RPMI7951 (cell line): ENCODE data around the gene ZNF512B. TPM values are rescaled to one million over a fixed set of nuclear protein-coding genes. Genes with fewer than 3 reads are reported as not detected.

Experiments
- DNase-seq: peaks from one replicate; pipeline ENCODE4 v3.0.0-alpha.2; 2012; ENCODE audit warnings: low read depth
- total RNA-seq: library from RNA; depleted of rRNA; stranded (reverse); fragments of >200 nt; shearing (Covaris generic); gene quantifications from 2 replicates; pipeline ENCODE4 v1.2.3, GENCODE V29; 2014

Gene ZNF512B
- total RNA-seq, 1 experiment from 2014 or later: 2.8 TPM

- no peak for DNase-seq
These were observed 18.9 kb downstream of the ZNF512B start for GRCh38 chr20:63950701-63951397.

DNA sequence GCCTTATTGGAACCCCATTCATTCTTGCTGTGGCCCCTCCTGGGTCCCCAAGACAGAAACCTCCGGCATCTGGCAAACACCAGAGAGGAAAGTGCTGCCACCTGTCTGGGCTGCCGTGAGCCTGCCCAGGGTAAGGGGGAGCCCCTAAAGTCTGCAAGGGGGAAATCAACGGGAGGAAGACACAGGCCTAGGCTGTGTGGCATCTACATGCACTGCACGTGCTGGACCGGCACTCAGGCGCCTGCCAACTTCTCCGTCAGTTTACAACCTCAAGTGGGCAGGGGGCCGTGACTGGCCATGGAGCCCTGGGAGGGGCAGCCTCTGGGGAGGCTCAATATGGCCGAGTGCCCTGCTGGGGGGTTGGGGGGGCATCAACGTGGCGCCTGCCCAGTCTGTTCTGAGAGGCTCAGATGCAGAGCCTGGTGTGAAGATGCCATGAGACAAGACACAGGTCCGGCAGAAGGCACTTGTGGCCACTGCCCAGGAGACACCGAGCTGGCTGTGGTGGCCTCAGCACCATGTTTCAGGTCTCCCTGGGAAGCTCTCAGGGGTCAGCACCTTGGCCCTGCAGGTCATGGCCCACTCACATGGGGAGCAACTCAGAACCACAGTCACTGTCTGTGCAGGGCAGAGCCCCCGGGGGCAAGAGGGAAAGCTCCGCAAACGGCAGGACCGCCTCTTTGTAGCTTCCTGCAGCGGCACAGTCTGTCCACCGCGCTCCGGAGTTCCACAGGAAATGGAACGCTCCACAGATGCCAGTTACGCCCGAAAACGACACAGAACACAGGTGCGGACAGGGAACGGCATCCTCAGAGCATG is 21.9 kb downstream of the ZNF512B start:
- DNase-seq: no peak

DNA sequence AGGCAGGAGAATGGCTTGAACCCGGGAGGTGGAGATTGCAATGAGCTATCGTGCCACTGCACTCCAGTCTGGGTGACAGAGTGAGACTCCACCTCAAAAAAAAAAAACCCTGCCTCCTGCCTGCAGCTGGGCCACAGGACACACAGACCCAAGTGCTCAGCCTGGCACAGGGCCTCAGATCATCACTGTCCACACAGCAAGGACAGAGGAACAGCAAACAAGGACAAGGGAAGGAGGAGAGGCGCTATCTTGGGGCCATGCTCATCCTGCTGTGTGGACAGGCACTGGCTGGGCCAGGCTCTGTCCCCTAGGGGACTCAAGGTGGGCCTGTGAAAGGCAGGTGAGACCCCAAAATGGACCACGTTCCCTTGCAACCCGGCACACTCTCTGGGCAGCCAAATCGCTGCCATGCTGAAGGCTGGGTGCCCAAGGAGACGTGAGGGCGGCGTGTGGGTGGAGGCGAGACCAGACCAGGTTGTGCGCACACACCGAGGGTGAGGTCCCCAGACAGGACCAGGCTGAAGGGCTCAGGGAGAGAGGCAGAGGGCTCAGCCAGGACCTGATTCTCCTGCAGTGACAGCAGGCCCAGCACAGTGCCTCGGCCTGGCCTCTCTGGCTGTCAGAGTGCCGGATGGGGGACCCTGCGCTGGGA is 22.6 kb downstream of the ZNF512B start:
- no peak for DNase-seq

DNA sequence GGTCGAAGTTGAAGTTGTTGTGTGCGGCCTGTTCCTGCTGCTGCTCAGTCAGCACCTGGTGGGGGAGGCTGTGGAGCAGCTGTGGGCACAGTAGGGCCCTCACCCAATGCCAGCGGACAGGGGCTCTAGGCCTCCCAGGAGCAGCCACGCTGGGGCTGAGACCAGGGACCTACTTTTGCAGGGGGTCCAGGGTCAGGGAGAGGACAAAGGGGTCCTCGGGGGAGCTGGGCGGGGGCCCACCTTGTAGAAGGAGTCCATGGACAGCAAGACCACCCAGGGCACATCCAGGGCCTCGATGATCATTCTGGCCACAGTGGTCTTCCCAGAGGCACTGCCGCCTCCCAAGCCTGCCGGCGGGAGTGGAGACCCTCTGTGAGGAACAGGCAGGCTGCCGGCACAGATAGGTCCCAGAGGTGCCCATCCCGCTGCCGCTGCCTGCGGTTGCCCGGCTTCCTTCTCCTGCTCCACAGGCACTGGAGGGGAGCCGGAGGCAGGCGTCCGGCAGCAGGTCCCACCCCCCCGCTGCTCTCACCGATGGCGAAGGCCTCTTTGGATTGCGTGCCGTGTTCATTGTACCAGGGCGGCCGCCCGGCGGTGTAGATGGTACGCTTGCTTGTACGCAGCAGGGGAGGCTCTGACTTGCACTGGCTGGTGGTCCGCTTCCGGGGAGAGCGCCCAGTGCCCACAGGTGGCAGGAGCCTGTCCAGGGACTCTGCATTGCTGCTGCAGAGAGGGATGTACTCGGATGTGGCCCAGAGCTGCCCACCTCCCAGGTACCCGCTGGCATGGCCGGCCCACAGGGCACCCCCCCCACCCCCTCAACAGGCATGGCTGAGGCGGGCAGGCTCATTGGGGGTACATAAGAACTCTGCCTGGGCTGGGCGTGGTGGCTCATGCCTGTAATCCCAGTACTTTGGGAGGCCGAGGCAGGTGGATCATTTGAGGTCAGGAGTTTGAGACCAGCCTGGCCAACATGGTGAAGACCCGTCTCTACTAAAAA is 23.5 kb downstream of the ZNF512B start:
- DNase-seq: no peak

- DNase-seq: no peak
These were observed 24.6 kb downstream of the ZNF512B start for GRCh38 chr20:63945031-63945658.

DNA sequence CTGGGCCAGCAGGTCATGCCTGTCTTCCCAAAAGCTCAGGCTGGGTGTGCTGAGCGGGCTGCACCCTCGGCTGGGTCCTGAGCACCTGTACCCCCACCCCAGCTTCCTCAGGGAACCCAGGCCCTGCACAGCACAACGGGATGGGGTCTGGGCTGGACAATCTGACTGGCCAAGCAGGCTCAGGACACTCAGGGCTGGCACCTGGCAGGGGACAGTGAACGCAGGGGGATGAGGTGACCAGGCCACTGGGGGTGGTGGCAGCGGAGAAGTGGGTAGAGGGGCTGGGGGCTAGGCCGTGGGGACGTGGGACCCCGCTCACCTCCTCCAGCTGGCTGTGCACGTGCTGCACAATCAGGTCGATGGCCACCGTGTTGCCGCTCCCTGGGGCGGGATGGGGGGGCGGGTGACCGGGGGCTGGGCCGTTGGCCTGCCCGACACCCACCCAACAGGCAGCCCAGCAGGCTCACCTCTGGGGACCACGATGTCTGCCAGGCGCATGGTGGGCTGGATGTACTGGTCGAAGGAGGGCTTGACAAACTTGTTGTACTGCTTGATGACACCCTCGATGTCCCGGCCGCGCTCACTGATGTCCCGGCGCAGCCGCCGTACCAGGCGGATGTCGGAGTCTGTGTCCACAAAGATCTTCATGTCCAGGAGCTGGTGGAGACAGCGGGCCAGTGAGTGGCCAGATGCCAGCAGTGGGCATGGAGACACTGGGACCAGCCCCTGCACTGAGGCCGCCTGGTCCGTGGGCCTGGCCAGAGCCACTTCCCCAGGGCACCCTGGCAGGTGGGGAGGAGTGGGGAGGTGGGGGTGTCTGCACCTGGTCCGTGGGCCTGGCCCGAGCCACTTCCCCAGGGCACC is 25.4 kb downstream of the ZNF512B start:
- DNase-seq: no peak

GRCh38 chr20:63943808-63944077 is 26.0 kb downstream of the ZNF512B start:
- no peak for DNase-seq

DNA sequence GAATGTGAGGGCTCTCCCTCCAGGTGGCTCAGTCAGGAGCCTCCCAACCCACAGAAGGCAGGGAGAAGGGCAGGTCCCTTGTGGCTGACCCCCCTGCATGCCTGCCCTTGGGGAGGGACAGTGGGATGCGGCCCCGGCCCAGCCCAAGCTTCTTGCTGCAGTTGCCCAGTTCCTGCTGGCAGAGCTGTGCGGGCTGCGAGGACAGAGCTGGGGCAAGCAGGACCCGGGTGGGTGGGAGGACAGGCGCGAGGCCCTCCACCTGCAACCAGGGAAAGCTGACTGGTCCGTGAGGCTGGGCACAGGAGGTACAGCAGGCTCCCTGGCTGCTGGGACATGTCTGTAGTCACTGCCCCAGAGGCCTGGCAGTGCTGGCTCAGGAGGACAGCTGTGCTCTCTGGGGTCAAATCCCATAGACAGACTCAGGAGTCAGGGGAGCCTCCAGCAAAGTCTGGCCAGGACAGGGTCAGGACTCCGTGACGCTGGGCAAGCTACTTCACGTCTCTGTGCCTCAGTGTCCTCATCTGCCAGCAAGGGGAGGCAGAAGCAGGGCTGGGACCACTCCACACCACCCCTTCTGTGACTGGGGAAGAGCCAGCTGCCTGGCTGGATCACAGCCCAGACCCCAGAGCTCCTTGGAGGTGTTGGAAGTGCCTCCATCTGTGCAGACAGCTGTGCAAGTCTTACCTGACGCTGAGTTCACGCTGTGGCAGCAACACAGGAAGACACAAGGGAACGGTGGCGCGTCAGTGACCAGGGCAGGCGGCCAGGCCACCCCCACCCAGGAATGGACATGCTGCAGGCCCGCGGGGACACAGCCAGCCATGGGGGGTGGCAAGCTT is 26.5 kb downstream of the ZNF512B start:
- DNase-seq: no peak

GRCh38 chr20:63942250-63942951 is 27.3 kb downstream of the ZNF512B start:
- DNase-seq: no peak

GRCh38 chr20:63941282-63942081 is 28.2 kb downstream of the ZNF512B start:
- DNase-seq: no peak

GRCh38 chr20:63940472-63941266 is 29.1 kb downstream of the ZNF512B start:
- no peak for DNase-seq

- no peak for DNase-seq
These were observed 29.7 kb downstream of the ZNF512B start for GRCh38 chr20:63940071-63940471.

DNA sequence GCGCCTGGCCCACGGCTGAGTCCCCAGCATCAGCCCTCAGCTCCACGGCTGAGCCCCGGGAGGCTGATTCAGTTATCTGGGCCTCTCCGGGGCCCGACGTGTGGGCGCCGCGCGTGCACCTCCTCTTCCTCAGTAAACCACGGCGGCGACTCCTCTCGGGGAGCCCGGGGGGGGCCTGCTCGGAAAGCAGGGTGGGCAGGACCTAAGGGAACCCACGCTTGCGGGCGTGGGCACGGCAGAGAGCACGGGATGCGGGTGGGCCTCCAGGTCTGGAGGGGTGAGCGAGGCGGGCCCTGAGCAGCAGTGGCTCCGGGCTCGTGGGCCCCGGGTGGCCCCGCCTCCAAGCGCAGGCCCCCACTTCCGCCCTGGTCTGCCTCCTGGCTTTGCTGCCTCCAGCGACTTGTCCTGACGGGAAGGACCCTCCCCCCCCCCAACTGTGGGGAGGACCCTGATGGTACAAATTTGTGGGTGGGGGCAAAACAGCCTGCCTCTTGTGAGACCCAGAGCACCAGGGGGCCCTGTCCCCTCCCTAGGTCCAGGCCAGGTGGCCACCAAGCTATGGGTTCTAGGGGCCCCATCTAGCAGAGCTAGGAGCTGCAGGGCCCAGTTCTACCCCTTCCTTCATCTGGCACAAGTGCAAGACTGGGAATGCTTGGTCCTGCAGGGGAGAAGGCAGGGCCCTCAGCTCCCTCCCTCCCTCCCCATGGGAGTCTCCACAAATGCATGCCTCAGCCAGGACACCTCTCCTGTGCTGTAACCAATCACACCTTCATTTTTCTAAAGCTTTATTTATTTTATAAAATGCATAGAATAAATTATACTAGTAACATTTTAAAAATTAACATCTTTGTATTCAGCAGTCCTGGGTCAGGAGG is 30.4 kb downstream of the ZNF512B start:
- no peak for DNase-seq

DNA sequence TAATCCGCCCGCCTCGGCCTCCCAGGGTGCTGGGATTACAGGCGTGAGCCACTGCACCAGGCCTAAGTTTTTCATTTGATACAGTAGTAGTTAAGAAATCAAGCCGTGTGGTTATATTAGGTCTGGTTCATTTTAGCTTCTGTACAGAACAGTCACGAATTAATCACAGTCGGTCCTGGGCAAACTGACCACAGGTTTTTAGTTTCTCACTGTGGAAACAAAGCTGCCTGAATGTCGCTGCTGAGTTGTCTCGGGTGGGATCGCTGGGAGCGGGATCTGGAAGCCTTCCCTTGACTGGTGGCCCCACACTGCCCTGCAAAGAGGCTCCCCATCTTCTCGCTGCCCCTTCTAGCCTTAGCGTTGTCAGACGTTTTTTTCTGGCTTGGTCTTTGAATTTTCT is 32.1 kb downstream of the ZNF512B start:
- no peak for DNase-seq

DNA sequence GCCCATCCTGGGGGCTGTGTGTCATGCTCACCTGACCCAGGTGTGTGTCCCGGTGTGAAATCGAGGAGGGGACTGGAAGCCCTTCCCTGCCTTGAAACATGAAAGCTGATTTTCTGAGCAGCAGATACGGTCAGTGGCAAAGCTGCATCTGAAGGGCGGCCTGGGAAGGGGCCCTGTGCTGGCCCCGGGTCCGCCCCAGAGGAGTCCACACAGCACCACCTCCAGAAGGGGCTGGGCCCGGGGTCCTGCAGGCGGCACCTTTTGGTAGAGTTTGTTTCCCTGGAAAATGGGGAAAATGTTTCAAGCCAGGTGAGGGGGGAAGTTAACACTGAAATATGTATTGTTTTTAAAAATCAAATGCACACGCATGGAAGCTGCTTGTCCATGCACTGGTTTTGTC is 34.3 kb downstream of the ZNF512B start:
- no peak for DNase-seq
